CD4-positive, alpha-beta memory T cell (primary cell): Measurements from ENCODE around the gene CNMD. TPM values are rescaled to one million over a fixed set of nuclear protein-coding genes. Genes with fewer than 3 reads are reported as not detected.

Experiments
- CTCF ChIA-PET: fragments of 350-600 bp; sonication (Branson Sonifier 250); formaldehyde crosslinking; loops from one replicate; lab custom pipeline; 2021; ENCODE audit warnings: inconsistent platforms; ENCODE audit not compliant: partially characterized antibody; lab: Charles Lee
- POLR2A ChIA-PET: fragments of 350-600 bp; sonication (Branson Sonifier 250); formaldehyde crosslinking; loops from one replicate; lab custom pipeline; 2021; ENCODE audit not compliant: partially characterized antibody; lab: Charles Lee
- DNase-seq, 5 donors: peaks; one replicate each; pipeline versions ENCODE4 v3.0.0 to v3.0.0-alpha.2; 2020 to 2022; ENCODE audit warnings: mixed read lengths in 1 of 5
- H3K27ac ChIP-seq: one replicate; pipeline ENCODE4 v1.7.0; 2013; ENCODE audit warnings: low read depth, low read length
- H3K27me3 ChIP-seq: 2 replicates; pipeline ENCODE4 v1.7.0; 2013; ENCODE audit warnings: mild to moderate bottlenecking, low read length, moderate library complexity; ENCODE audit not compliant: insufficient read depth
- H3K36me3 ChIP-seq: 2 replicates; pipeline ENCODE4 v1.7.0; 2013; ENCODE audit warnings: mild to moderate bottlenecking, low read length, moderate library complexity; ENCODE audit not compliant: insufficient read depth
- H3K4me1 ChIP-seq: 2 replicates; pipeline ENCODE4 v1.7.0; 2013; ENCODE audit warnings: mild to moderate bottlenecking, low read length, moderate library complexity; ENCODE audit not compliant: insufficient read depth
- H3K4me3 ChIP-seq, 2 donors: one replicate each; pipeline ENCODE4 v1.7.0; 2013; ENCODE audit warnings: low read length in 2 of 2, mild to moderate bottlenecking in 1 of 2
- H3K9me3 ChIP-seq, 2 donors: one replicate each; pipeline ENCODE4 v1.7.0; 2013; ENCODE audit warnings: low read length in 2 of 2, control low read depth in 1 of 2; ENCODE audit not compliant: control insufficient read depth in 1 of 2
- H3K27ac Mint-ChIP-seq, 7 donors: one replicate each; pipeline ENCODE4 v1.8.0; 2020 to 2021; ENCODE audit warnings: mixed read lengths in 7 of 7, mild to moderate bottlenecking in 6 of 7, inconsistent platforms in 3 of 7, moderate library complexity in 3 of 7
- H3K27me3 Mint-ChIP-seq, 2 donors: one replicate each; pipeline ENCODE4 v1.8.0; 2020 to 2021; ENCODE audit warnings: mixed read lengths in 2 of 2
- H3K36me3 Mint-ChIP-seq, 2 donors: one replicate each; pipeline ENCODE4 v1.8.0; 2020 to 2021; ENCODE audit warnings: mixed read lengths in 2 of 2, inconsistent platforms in 1 of 2, mild to moderate bottlenecking in 1 of 2
- H3K4me1 Mint-ChIP-seq, 4 donors: one replicate each; pipeline ENCODE4 v1.8.0; 2020 to 2021; ENCODE audit warnings: mixed read lengths in 4 of 4, mild to moderate bottlenecking in 1 of 4
- H3K4me3 Mint-ChIP-seq, 8 donors: one replicate each; pipeline ENCODE4 v1.8.0; 2020 to 2021; ENCODE audit warnings: mixed read lengths in 8 of 8, mild to moderate bottlenecking in 7 of 8, moderate library complexity in 6 of 8, inconsistent platforms in 3 of 8
- H3K9me3 Mint-ChIP-seq, 8 donors: one replicate each; pipeline ENCODE4 v1.8.0; 2020 to 2021; ENCODE audit warnings: mixed read lengths in 8 of 8, mild to moderate bottlenecking in 5 of 8, inconsistent platforms in 3 of 8, moderate library complexity in 1 of 8
- intact Hi-C: fragments of 100-400 bp; cut with micrococcal nuclease; formaldehyde crosslinking; loops from one replicate; pipeline ENCODE4 v1.15.1; 2023
- polyA plus RNA-seq, 2 donors: library from polyadenylated mRNA; unstranded; fragments of 300-500 nt; fragmentation: Illumina TruSeq; gene quantifications; one replicate each; pipeline ENCODE4 v1.2.3, GENCODE V29; 2021
- total RNA-seq, 2 experiments: library from RNA; stranded (reverse); gene quantifications; one replicate each; pipeline ENCODE4 v1.2.3, GENCODE V29; 2021

CNMD gene
- total and polyA plus RNA-seq, 4 experiments from 2014 or later, result not detected

- Mint-ChIP-seq H3K36me3 (no peaks in the 10 kb centered on the region), H3K4me1 (no peaks in the 10 kb centered on the region), H3K27me3 (peaks cover 3 to 11% of the 10 kb centered on the region in 2 donors), H3K9me3 (no peaks in the 10 kb centered on the region), H3K27ac (no peak overlapping the region), H3K4me3 (no peak overlapping the region)
- Histone ChIP-seq H3K4me3 (no peak overlapping the region), H3K9me3 (no peaks in the 10 kb centered on the region), H3K27me3 (no peaks in the 10 kb centered on the region), H3K4me1 (no peaks in the 10 kb centered on the region), H3K27ac (no peak overlapping the region), H3K36me3 (no peaks in the 10 kb centered on the region)
- POLR2A ChIA-PET, result no interaction called here
- no peak for DNase-seq
- CTCF ChIA-PET, result interaction anchor here (1.2 kb wide), 1 partner anchor 46 kb away, joined by 3 read pairs; no protein-coding TSS in a partner anchor
- intact Hi-C loops, result no loop called here
These were observed 43.1 kb upstream of the CNMD start for GRCh38 chr13:52782471-52783448.

DNA sequence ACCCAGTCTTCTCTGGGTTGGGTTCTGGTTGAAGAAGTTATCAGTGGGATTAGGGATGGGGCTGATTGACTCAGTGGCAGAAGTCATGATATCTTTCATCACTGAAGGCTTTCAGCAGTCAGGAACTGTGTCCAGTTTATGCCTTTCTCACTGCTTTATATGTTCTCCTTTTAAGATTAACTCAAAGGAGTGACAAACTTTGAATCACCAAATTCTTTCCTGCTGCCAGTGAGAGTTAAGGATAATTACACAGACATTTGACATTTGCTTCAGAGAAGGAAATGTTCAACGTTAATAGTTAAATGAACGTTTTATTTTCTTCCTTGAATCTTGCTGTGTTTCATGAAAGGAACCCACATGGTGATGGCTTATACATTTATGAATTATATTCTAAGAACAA, 41.0 kb upstream of the CNMD start:
- Histone ChIP-seq H3K4me3 (no peak overlapping the region), H3K27ac (no peak overlapping the region), H3K4me1 (no peaks in the 10 kb centered on the region), H3K27me3 (no peaks in the 10 kb centered on the region), H3K9me3 (no peaks in the 10 kb centered on the region), H3K36me3 (no peaks in the 10 kb centered on the region)
- intact Hi-C loops, result no loop called here
- ChIA-PET CTCF (no interaction called here), POLR2A (no interaction called here)
- no peak overlapping the region for H3K4me3 Mint-ChIP-seq
- H3K27ac Mint-ChIP-seq, result no peak overlapping the region
- H3K4me1 Mint-ChIP-seq, result no peaks in the 10 kb centered on the region
- H3K9me3 Mint-ChIP-seq, result no peaks in the 10 kb centered on the region
- no peaks in the 10 kb centered on the region for H3K36me3 Mint-ChIP-seq
- peaks cover 15% of the 10 kb centered on the region in 2 donors for H3K27me3 Mint-ChIP-seq
- DNase-seq, result no peak

GRCh38 chr13:52780092-52780491, 40.5 kb upstream of the CNMD start:
- Histone ChIP-seq H3K27ac (no peak overlapping the region), H3K9me3 (no peaks in the 10 kb centered on the region), H3K4me3 (no peak overlapping the region), H3K4me1 (no peaks in the 10 kb centered on the region), H3K27me3 (no peaks in the 10 kb centered on the region), H3K36me3 (no peaks in the 10 kb centered on the region)
- Mint-ChIP-seq H3K4me3 (no peak overlapping the region), H3K27me3 (peaks cover 13 to 15% of the 10 kb centered on the region in 2 donors), H3K4me1 (no peaks in the 10 kb centered on the region), H3K36me3 (no peaks in the 10 kb centered on the region), H3K9me3 (no peaks in the 10 kb centered on the region), H3K27ac (no peak overlapping the region)
- CTCF ChIA-PET, result no interaction called here
- intact Hi-C loops, result no loop called here
- POLR2A ChIA-PET, result no interaction called here
- no peak for DNase-seq

GRCh38 chr13:52779103-52779502, 39.5 kb upstream of the CNMD start:
- H3K9me3 ChIP-seq, result no peaks in the 10 kb centered on the region
- Mint-ChIP-seq H3K27me3 (peaks cover 8 to 15% of the 10 kb centered on the region in 2 donors), H3K27ac (no peak overlapping the region), H3K36me3 (no peaks in the 10 kb centered on the region), H3K9me3 (no peaks in the 10 kb centered on the region), H3K4me1 (no peaks in the 10 kb centered on the region), H3K4me3 (no peak overlapping the region)
- POLR2A ChIA-PET, result no interaction called here
- H3K36me3 ChIP-seq, result no peaks in the 10 kb centered on the region
- DNase-seq, result no peak
- no peak overlapping the region for H3K27ac ChIP-seq
- no peaks in the 10 kb centered on the region for H3K4me1 ChIP-seq
- no peaks in the 10 kb centered on the region for H3K27me3 ChIP-seq
- no peak overlapping the region for H3K4me3 ChIP-seq
- intact Hi-C loops, result no loop called here
- CTCF ChIA-PET, result no interaction called here

- no peaks in the 10 kb centered on the region for H3K27me3 ChIP-seq
- ChIA-PET POLR2A (no interaction called here), CTCF (no interaction called here)
- no peak overlapping the region for H3K4me3 ChIP-seq
- Mint-ChIP-seq H3K36me3 (no peaks in the 10 kb centered on the region), H3K27me3 (peaks cover 8 to 15% of the 10 kb centered on the region in 2 donors), H3K9me3 (no peaks in the 10 kb centered on the region), H3K4me1 (no peaks in the 10 kb centered on the region), H3K27ac (no peak overlapping the region), H3K4me3 (no peak overlapping the region)
- no peaks in the 10 kb centered on the region for H3K9me3 ChIP-seq
- H3K27ac ChIP-seq, result no peak overlapping the region
- H3K4me1 ChIP-seq, result no peaks in the 10 kb centered on the region
- no peak for DNase-seq
- intact Hi-C loops, result no loop called here
- no peaks in the 10 kb centered on the region for H3K36me3 ChIP-seq
These were observed 37.1 kb upstream of the CNMD start for GRCh38 chr13:52776726-52777125.

GRCh38 chr13:52775511-52775910, 35.9 kb upstream of the CNMD start:
- ChIA-PET CTCF (no interaction called here), POLR2A (no interaction called here)
- H3K4me1 ChIP-seq, result no peaks in the 10 kb centered on the region
- H3K27me3 Mint-ChIP-seq, result peaks cover 13 to 18% of the 10 kb centered on the region in 2 donors
- no peak overlapping the region for H3K4me3 ChIP-seq
- no peaks in the 10 kb centered on the region for H3K9me3 Mint-ChIP-seq
- H3K36me3 ChIP-seq, result no peaks in the 10 kb centered on the region
- intact Hi-C loops, result no loop called here
- no peak overlapping the region for H3K27ac Mint-ChIP-seq
- H3K9me3 ChIP-seq, result no peaks in the 10 kb centered on the region
- H3K4me1 Mint-ChIP-seq, result no peaks in the 10 kb centered on the region
- H3K36me3 Mint-ChIP-seq, result no peaks in the 10 kb centered on the region
- no peak for DNase-seq
- H3K27ac ChIP-seq, result no peak overlapping the region
- H3K27me3 ChIP-seq, result no peaks in the 10 kb centered on the region
- H3K4me3 Mint-ChIP-seq, result no peak overlapping the region

DNA sequence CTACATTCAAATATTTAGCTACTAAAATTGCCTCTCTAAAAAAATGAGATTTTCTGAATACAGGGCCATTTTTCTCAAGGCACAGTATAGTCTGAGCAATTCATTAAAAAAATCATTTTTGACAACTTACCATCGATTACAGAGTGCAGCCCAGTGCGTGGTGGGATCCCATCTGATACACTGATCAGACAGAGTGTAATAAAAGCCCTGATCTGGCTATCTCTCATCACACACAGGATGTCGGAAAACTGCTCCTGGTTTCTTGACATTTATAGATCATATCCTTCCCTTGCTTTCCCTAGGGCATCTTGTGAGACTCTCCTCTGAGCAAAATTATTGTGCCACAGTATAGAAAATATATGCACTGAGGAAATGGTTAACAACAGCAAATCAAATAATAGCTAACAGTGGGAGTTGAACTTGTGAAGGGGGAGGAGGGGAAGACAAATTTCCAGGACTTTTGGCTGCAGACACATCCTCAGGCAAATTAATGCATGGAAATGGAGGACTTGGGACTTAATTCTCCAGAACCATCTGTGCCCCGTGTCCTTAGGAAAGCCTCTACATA, 28.4 kb upstream of the CNMD start:
- no peaks in the 10 kb centered on the region for H3K27me3 ChIP-seq
- Mint-ChIP-seq H3K4me3 (no peak overlapping the region), H3K27me3 (peaks cover 6 to 7% of the 10 kb centered on the region in 2 donors), H3K4me1 (no peaks in the 10 kb centered on the region), H3K9me3 (peaks cover 0 to 2% (median 0%) of the 10 kb centered on the region in 8 donors), H3K36me3 (no peaks in the 10 kb centered on the region), H3K27ac (no peak overlapping the region)
- no peak overlapping the region for H3K4me3 ChIP-seq
- DNase-seq, result no peak
- no peaks in the 10 kb centered on the region for H3K9me3 ChIP-seq
- H3K36me3 ChIP-seq, result no peaks in the 10 kb centered on the region
- H3K4me1 ChIP-seq, result no peaks in the 10 kb centered on the region
- POLR2A ChIA-PET, result no interaction called here
- intact Hi-C loops, result no loop called here
- CTCF ChIA-PET, result no interaction called here
- no peak overlapping the region for H3K27ac ChIP-seq
